ENCODE data around the gene ECI1.

The ECI1 gene

DNA sequence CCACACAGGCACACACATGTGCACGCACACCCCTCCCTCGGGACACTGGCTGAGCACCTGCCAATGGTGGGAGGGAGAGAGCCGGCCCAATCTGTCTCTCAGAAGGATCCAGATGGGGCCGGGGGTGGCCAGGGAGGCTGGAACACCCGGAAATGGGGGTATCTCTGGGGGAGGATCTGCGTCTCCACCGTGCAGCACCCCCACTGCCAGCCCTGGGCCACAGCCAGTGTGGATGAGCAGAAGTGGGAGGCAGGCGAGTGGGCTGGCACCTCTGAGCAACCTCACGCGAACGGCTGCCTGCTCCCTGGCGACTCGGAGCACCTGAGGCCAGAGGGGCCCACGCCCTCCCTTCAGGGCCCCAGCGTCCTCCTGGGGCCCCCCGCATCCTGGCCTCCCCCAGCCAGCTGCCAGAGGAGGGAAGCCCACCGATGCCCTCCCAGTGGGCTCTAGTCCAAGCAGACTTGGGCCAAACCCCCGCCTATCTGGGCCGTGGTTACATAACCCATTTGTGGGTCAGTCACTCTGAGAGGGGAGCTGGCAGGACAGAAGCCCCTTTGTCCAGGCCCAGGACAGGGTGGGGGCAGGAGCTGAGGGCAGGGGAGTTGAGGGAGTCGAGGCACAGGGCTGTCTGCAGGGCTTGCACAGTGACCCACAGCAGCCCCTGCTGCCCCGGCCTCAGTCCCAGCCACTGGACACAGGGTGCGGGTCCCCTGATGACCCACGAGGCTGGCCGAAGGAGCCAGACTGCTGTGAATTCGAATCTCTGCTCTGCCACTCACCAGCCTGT lies 60.5 kb downstream of the ECI1 start:
- TF ChIP-seq REST (IDR thresholded peaks at IDR 0.05; ENCODE audit: low read depth) (no peak), YY1 (IDR thresholded peaks at IDR 0.05; ENCODE audit: low read depth) (no peak), FOXM1 (IDR thresholded peaks at IDR 0.05; ENCODE audit: borderline replicate concordance, low read depth) (no peak), ZBTB7A (IDR thresholded peaks at IDR 0.05; ENCODE audit: low read depth) (no peak), CEBPB (IDR thresholded peaks at IDR 0.05) (no peak), RAD21 (IDR thresholded peaks at IDR 0.05; ENCODE audit: low read depth) (no peak)
- TF ChIP-seq, protein P1, sequence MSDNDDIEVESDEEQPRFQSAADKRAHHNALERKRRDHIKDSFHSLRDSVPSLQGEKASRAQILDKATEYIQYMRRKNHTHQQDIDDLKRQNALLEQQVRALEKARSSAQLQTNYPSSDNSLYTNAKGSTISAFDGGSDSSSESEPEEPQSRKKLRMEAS (IDR thresholded peaks at IDR 0.05) = no peak

- TF ChIP-seq RAD21 (IDR thresholded peaks at IDR 0.05; ENCODE audit: low read depth) (no peak), TCF12 (IDR thresholded peaks at IDR 0.05; ENCODE audit: low read depth) (no peak), CEBPB (IDR thresholded peaks at IDR 0.05) (no peak), NFIC (IDR thresholded peaks at IDR 0.05) (no peak), CREB1 (IDR thresholded peaks at IDR 0.05; ENCODE audit: low read depth) (no peak), FOXM1 (IDR thresholded peaks at IDR 0.05; ENCODE audit: borderline replicate concordance, low read depth) (no peak), TAF1 (IDR thresholded peaks at IDR 0.05; ENCODE audit: low read depth) (no peak), YY1 (IDR thresholded peaks at IDR 0.05; ENCODE audit: low read depth) (no peak), USF1 (IDR thresholded peaks at IDR 0.05) (no peak), EP300 (IDR thresholded peaks at IDR 0.05; ENCODE audit: borderline replicate concordance) (no peak), EGR1 (IDR thresholded peaks at IDR 0.05) (no peak), REST (IDR thresholded peaks at IDR 0.05; ENCODE audit: low read depth) (no peak), TEAD4 (IDR thresholded peaks at IDR 0.05) (no peak), ZBTB7A (IDR thresholded peaks at IDR 0.05; ENCODE audit: low read depth) (no peak)
- TF ChIP-seq, protein P1 (IDR thresholded peaks at IDR 0.05) = no peak
These were observed 61.3 kb downstream of the ECI1 start for GRCh38 chr16:2190002-2190658.
